ENCODE results near the gene PTPRD. TPM values are rescaled to one million over a fixed set of nuclear protein-coding genes. Genes with fewer than 3 reads are reported as not detected.

Gene PTPRD
- total RNA-seq, 4 donors from 2014 or later, result 0.78 to 11.7 (median 1.6) TPM

- no peaks in the 10 kb centered on the region for H3K36me3 ChIP-seq
- TF ChIP-seq, protein P1, sequence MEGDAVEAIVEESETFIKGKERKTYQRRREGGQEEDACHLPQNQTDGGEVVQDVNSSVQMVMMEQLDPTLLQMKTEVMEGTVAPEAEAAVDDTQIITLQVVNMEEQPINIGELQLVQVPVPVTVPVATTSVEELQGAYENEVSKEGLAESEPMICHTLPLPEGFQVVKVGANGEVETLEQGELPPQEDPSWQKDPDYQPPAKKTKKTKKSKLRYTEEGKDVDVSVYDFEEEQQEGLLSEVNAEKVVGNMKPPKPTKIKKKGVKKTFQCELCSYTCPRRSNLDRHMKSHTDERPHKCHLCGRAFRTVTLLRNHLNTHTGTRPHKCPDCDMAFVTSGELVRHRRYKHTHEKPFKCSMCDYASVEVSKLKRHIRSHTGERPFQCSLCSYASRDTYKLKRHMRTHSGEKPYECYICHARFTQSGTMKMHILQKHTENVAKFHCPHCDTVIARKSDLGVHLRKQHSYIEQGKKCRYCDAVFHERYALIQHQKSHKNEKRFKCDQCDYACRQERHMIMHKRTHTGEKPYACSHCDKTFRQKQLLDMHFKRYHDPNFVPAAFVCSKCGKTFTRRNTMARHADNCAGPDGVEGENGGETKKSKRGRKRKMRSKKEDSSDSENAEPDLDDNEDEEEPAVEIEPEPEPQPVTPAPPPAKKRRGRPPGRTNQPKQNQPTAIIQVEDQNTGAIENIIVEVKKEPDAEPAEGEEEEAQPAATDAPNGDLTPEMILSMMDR (IDR thresholded peaks at IDR 0.05 in 4 of 5, conservative IDR thresholded peaks at IDR 0.05 in 1 of 5), result no peak
- TF ChIP-seq POLR2A (IDR thresholded peaks at IDR 0.05), result no peak
- intact Hi-C loops (cut with DNase I; ENCODE audit: low total_unique reads), result no loop called here
- H3K27me3 ChIP-seq, result no peaks in the 10 kb centered on the region
- no peaks in the 10 kb centered on the region for H3K4me1 ChIP-seq
- no peaks in the 10 kb centered on the region for H3K9me3 ChIP-seq
- DNase-seq (no peak), ATAC-seq (no peak)
- H3K4me3 ChIP-seq, result no peak overlapping the region
- in situ Hi-C loops (cut with MboI; ENCODE audit: low sequenced_read_pairs in 4 of 4), result loop anchor here in 1 of 4 donors (25.0 kb wide), 2 partner anchors 391 to 1316 kb away; no protein-coding TSS in a partner anchor
- H3K27ac ChIP-seq, result no peak overlapping the region
Measured at GRCh38 chr9:8877753-8878494, 1734.9 kb downstream of the PTPRD start.

DNA sequence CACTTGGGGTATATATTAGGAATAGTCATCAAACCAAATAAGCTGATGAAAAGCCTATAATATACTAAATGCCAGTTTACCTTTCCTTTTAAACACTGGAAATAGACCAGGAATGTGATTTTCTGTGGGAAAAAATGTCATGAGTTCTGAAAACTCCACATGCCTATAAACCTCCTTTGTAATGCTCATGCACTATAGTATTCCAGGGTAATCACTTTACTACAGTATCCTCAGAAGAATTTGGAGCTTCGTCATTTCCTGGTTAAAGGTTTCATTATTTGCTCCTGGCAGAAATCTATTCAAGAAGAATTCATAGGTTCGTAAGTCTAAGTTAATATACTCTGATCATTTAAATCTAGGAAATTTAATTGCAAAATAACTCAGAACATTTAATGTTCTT, 1736.5 kb downstream of the PTPRD start:
- TF ChIP-seq, protein P1 (IDR thresholded peaks at IDR 0.05 in 4 of 5, conservative IDR thresholded peaks at IDR 0.05 in 1 of 5), result no peak
- TF ChIP-seq POLR2A (IDR thresholded peaks at IDR 0.05), result no peak
- in situ Hi-C loops (cut with MboI; ENCODE audit: low sequenced_read_pairs in 4 of 4) (loop anchor here in 1 of 4 donors (25.0 kb wide), 2 partner anchors 389 to 1314 kb away; no protein-coding TSS in a partner anchor), intact Hi-C loops (cut with DNase I; ENCODE audit: low total_unique reads) (no loop called here)

DNA sequence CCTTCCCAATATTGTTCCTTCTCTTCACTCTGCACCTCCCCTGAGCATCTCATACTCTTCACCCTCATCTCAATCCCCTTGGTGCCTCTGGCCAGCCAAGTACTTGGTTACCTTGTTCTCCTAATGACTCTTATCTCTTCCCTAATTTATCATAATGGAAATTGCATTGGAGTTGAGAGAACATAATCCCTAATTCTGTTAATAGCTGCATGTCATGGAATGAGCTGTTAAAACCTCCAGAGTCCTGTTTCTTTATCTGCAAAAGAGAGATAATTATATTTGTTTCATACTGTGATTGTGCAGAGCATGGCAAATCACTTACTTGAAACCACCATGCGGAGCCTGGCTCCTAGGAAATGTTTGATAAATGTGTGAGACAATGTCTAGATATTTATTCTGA, 1738.3 kb downstream of the PTPRD start:
- no peak for TF ChIP-seq POLR2A (IDR thresholded peaks at IDR 0.05)
- TF ChIP-seq, protein P1 (IDR thresholded peaks at IDR 0.05 in 4 of 5, conservative IDR thresholded peaks at IDR 0.05 in 1 of 5), result no peak
- Histone ChIP-seq H3K4me3 (no peak overlapping the region), H3K9me3 (no peaks in the 10 kb centered on the region), H3K36me3 (no peaks in the 10 kb centered on the region), H3K27me3 (no peaks in the 10 kb centered on the region), H3K27ac (no peak overlapping the region), H3K4me1 (peaks cover 0 to 9% of the 10 kb centered on the region in 2 donors)
- intact Hi-C loops (cut with DNase I; ENCODE audit: low total_unique reads) (no loop called here), in situ Hi-C loops (cut with MboI; ENCODE audit: low sequenced_read_pairs in 4 of 4) (no loop called here)
- no peak for DNase-seq
- no peak for ATAC-seq

More for the DNA sequence above, 1736.5 kb downstream of the PTPRD start:
- H3K27ac ChIP-seq, result no peak overlapping the region
- peaks cover 0 to 4% of the 10 kb centered on the region in 2 donors for H3K4me1 ChIP-seq
- no peak for ATAC-seq
- no peak overlapping the region for H3K4me3 ChIP-seq
- H3K9me3 ChIP-seq, result no peaks in the 10 kb centered on the region
- DNase-seq, result no peak
- no peaks in the 10 kb centered on the region for H3K27me3 ChIP-seq
- no peaks in the 10 kb centered on the region for H3K36me3 ChIP-seq

GRCh38 chr9:8872802-8873201, 1740.0 kb downstream of the PTPRD start:
- no peak overlapping the region for H3K4me3 ChIP-seq
- intact Hi-C loops (cut with DNase I; ENCODE audit: low total_unique reads), result no loop called here
- no peak overlapping the region for H3K27ac ChIP-seq
- H3K4me1 ChIP-seq, result peaks cover 0 to 9% of the 10 kb centered on the region in 2 donors
- H3K36me3 ChIP-seq, result no peaks in the 10 kb centered on the region
- in situ Hi-C loops (cut with MboI; ENCODE audit: low sequenced_read_pairs in 4 of 4), result no loop called here
- DNase-seq (no peak), ATAC-seq (no peak)
- H3K9me3 ChIP-seq, result no peaks in the 10 kb centered on the region
- no peaks in the 10 kb centered on the region for H3K27me3 ChIP-seq
- TF ChIP-seq, protein P1 (IDR thresholded peaks at IDR 0.05 in 4 of 5, conservative IDR thresholded peaks at IDR 0.05 in 1 of 5), result no peak
- no peak for TF ChIP-seq POLR2A (IDR thresholded peaks at IDR 0.05)
